Glutamatergic neuron (in vitro differentiated cells): ENCODE measurements around the gene TDRD9. TPM values are rescaled to one million over a fixed set of nuclear protein-coding genes. Genes with fewer than 3 reads are reported as not detected.

Source experiments
- DNase-seq: peaks from one replicate; pipeline ENCODE4 v3.0.0; 2022
- H3K27ac Mint-ChIP-seq: one replicate; pipeline ENCODE4 v1.8.0; 2020; ENCODE audit warnings: mild to moderate bottlenecking, mixed read lengths, inconsistent platforms; ENCODE audit not compliant: unreplicated experiment
- H3K27me3 Mint-ChIP-seq: one replicate; pipeline ENCODE4 v1.8.0; 2020; ENCODE audit warnings: mild to moderate bottlenecking, moderate library complexity, mixed read lengths, inconsistent platforms; ENCODE audit not compliant: unreplicated experiment
- H3K36me3 Mint-ChIP-seq: one replicate; pipeline ENCODE4 v1.8.0; 2020; ENCODE audit warnings: mild to moderate bottlenecking, mixed read lengths, inconsistent platforms; ENCODE audit not compliant: unreplicated experiment
- H3K4me1 Mint-ChIP-seq: one replicate; pipeline ENCODE4 v1.8.0; 2020; ENCODE audit warnings: mild to moderate bottlenecking, low read depth, mixed read lengths, inconsistent platforms; ENCODE audit not compliant: unreplicated experiment
- H3K4me3 Mint-ChIP-seq: one replicate; pipeline ENCODE4 v1.8.0; 2020; ENCODE audit warnings: mild to moderate bottlenecking, mixed read lengths, inconsistent platforms; ENCODE audit not compliant: unreplicated experiment
- H3K9me3 Mint-ChIP-seq: one replicate; pipeline ENCODE4 v1.8.0; 2020; ENCODE audit warnings: mild to moderate bottlenecking, moderate library complexity, mixed read lengths, inconsistent platforms; ENCODE audit not compliant: unreplicated experiment
- total RNA-seq: library from RNA; stranded (reverse); fragmentation: NEBNext Ultra II Directional; extraction: Animal tissue kit (Norgen Biotek cat#: 25700); gene quantifications from one replicate; pipeline ENCODE4 v1.2.1, GENCODE V29; 2021; ENCODE audit not compliant: unreplicated experiment
- TF ChIP-seq, protein P1 (sequence below): fragments of 200-600 bp; sonication (generic); IDR thresholded peaks from one replicate; pipeline ENCODE4 v1.5.0; 2021; ENCODE audit not compliant: partially characterized antibody, unreplicated experiment

The TDRD9 gene
- total RNA-seq, 1 donor from 2014 or later = not detected

DNA sequence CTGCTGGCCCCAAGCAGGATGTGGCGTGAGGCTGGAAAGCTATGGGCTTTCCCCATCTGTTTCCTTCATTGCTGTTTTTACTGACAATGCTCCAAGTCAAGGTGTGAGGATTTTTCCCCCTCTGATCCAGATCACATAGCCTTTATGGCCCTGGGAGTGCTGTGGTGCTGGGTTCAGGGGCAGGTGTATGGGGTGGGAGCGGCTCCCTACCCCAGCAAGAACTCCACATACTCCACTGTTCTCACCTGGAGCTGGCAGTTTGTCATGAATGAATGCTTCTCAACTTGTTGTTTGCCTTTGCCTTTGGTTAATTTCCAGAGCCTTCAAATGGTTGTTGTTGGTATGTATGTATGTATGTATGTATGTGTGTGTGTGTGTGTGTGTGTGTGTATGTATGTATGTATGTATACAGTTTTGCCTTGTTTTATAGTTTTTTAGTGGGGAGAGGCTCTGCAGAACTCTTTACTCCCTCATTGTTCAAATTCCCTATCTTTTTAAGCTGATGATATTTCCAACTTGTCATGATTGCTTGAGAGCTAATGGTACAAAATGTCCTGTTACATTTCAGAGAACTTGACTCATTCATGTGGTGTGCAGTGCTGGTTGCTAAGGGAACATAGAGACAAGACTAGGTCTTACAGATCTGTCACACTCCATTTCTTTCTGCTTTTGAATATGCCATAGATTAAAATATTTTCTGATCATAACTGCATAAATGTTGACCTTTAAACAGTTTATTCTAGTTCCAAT lies 120.7 kb downstream of the TDRD9 start:
- Mint-ChIP-seq H3K4me1 (no peaks in the 10 kb centered on the region), H3K27ac (no peak overlapping the region), H3K4me3 (no peak overlapping the region), H3K36me3 (peaks cover 5% of the 10 kb centered on the region), H3K9me3 (peaks cover 8% of the 10 kb centered on the region), H3K27me3 (peaks cover 2% of the 10 kb centered on the region)
- DNase-seq = no peak
- TF ChIP-seq, protein P1, sequence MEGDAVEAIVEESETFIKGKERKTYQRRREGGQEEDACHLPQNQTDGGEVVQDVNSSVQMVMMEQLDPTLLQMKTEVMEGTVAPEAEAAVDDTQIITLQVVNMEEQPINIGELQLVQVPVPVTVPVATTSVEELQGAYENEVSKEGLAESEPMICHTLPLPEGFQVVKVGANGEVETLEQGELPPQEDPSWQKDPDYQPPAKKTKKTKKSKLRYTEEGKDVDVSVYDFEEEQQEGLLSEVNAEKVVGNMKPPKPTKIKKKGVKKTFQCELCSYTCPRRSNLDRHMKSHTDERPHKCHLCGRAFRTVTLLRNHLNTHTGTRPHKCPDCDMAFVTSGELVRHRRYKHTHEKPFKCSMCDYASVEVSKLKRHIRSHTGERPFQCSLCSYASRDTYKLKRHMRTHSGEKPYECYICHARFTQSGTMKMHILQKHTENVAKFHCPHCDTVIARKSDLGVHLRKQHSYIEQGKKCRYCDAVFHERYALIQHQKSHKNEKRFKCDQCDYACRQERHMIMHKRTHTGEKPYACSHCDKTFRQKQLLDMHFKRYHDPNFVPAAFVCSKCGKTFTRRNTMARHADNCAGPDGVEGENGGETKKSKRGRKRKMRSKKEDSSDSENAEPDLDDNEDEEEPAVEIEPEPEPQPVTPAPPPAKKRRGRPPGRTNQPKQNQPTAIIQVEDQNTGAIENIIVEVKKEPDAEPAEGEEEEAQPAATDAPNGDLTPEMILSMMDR = no peak

DNA sequence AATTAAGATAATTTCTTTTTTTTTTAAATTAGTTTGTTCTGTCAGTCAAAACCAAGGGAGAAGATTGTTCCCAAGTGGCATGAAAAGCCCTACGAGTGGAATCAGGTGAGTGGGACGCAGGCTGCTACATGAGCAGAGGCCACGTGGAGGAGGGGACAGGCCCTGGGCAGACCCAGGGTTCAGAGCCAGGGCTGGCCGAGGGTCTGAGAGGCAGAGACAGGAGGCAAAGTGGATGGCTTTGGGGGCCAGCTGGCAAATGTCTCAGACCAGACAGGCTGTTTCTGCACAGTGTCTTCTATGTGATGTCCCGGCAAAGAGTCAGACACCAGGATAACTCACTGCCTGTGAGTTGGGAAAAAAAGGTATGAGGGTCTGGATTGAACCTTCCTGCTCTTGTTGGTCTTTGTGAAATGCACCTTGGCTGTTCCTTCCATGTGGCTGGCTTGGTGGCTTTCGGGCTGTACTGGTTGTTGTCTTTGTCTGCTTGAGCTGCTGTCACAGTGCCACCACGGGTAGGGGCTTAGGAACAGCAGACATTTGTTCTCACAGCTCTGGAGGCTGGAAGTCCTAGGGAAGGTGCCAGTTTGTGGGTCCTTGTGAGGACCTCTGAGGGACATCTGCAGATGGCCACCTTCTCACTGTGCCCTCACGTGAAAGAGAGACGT lies 121.5 kb downstream of the TDRD9 start:
- Mint-ChIP-seq H3K4me1 (peaks cover 5% of the 10 kb centered on the region), H3K4me3 (no peak overlapping the region), H3K36me3 (peaks cover 5% of the 10 kb centered on the region), H3K27me3 (peaks cover 5% of the 10 kb centered on the region), H3K9me3 (peaks cover 8% of the 10 kb centered on the region), H3K27ac (no peak overlapping the region)
- DNase-seq = no peak
- TF ChIP-seq, protein P1 = no peak

DNA sequence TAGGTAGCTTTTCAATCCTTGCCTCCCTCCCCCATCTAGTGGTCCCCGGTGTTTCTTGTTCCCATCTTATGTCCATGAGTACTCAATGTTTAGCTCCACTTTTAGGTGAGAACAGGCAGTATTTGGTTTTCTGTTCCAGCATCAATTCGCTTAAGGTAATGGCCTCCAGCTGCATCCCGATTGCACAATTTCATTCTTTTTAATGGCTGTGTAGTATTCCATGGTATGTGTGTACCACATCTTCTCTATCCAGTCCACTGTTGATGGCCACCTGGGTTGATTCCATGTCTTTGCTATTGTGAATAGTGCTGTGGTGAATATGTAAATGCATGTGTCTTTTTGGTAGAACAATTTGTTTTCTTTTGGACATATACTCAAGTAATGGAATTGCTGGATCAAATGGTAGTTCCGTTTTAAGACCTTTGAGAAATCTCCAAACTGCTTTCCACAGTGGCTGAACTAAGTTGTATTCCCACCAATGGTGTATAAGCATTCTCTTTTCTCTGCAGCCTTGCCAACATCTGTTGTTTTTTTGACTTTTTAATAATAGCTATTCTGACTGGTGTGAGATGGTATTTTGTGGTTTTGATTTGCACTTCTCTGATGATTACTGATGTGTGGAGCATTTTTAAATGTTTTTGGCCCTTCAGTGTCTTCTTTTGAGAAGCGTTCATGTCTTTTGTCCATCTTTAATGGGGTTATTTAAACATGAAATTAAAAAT lies 123.0 kb downstream of the TDRD9 start:
- Mint-ChIP-seq H3K27ac (no peak overlapping the region), H3K9me3 (peaks cover 7% of the 10 kb centered on the region), H3K27me3 (peaks cover 5% of the 10 kb centered on the region), H3K4me1 (peaks cover 5% of the 10 kb centered on the region), H3K36me3 (peaks cover 5% of the 10 kb centered on the region), H3K4me3 (no peak overlapping the region)
- TF ChIP-seq, protein P1 = no peak
- DNase-seq = no peak

DNA sequence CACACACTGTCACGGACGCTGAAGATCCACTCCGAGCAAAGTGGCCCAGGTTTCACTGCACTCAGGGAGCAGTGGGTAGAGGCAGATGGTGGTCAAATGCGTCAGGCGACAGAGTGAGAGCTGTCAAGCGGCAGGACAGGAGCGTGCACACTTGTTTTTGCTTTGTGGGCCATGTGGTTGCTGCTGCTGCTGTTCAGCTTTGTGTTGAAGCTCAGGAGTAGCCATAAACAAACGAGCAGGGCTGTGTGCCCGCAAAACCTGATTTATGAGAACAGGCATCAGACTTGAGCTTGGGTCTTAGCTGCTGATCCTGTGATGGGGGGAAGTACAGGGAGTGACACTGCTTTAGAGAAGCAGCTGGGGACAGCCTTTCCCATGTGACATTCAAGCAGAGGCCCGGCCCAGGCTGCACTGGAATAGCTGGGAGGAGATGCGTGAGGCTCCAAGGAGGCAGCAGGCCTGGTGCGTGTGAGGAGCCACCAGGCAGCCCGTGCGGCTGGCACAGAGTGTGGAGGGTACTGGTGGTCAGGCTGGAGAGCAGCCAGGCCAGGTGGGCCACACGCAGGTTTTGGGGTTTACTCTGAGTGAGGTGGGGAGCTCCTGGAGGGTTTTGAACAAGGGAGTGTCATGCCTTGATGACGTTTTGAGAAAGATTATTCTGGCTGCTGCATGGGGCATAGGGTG lies 126.1 kb downstream of the TDRD9 start:
- H3K4me3 Mint-ChIP-seq = no peak overlapping the region
- TF ChIP-seq, protein P1 = no peak
- peaks cover 4% of the 10 kb centered on the region for H3K9me3 Mint-ChIP-seq
- DNase-seq = peak; percentile 32
- H3K4me1 Mint-ChIP-seq = peaks cover 5% of the 10 kb centered on the region
- no peak overlapping the region for H3K27ac Mint-ChIP-seq
- no peaks in the 10 kb centered on the region for H3K36me3 Mint-ChIP-seq
- peaks cover 5% of the 10 kb centered on the region for H3K27me3 Mint-ChIP-seq
